T-helper 9 cell (primary cell): Measurements from ENCODE around the gene SPDYE9.
"Not testable (repeated sequence)": the region's sequence is repeated elsewhere in the genome, so short reads cannot be mapped to it uniquely, and the experiment has no call there.

Experiments used
- DNase-seq: peaks from one replicate; pipeline ENCODE4 v3.0.0-alpha.2; 2020
- total RNA-seq, 2 donors: gene quantifications; one replicate each; lab custom pipeline; 2026; lab: John Stamatoyannopoulos, UW

Gene SPDYE9
- total RNA-seq: 0 reads per million in 2 donors

- not testable (repeated sequence) for DNase-seq
Measured at GRCh38 chr7:73085938-73086337, at the start of gene SPDYE9. SPDYE9 (minus strand) TSS chr7:73086038; CDS start chr7:73084238, 1,800 bp downstream.

GRCh38 chr7:73134866-73135265, 49.0 kb upstream of the SPDYE9 start:
- not testable (repeated sequence) for DNase-seq

- DNase-seq: not testable (repeated sequence)
Measured at GRCh38 chr7:73132651-73133217, 46.9 kb upstream of the SPDYE9 start.

GRCh38 chr7:73130612-73131011, 44.8 kb upstream of the SPDYE9 start:
- DNase-seq: not testable (repeated sequence)

GRCh38 chr7:73124126-73124525, 38.3 kb upstream of the SPDYE9 start:
- DNase-seq: not testable (repeated sequence)

GRCh38 chr7:73122778-73123447, 37.1 kb upstream of the SPDYE9 start:
- not testable (repeated sequence) for DNase-seq

GRCh38 chr7:73118155-73118554, 32.3 kb upstream of the SPDYE9 start:
- DNase-seq: not testable (repeated sequence)

- not testable (repeated sequence) for DNase-seq
Measured at GRCh38 chr7:73057811-73058210, 28.0 kb downstream of the SPDYE9 start, which contains the start of gene SPDYE11. SPDYE11 (minus strand) TSS chr7:73057911; CDS start chr7:73056111, 1,800 bp downstream.

GRCh38 chr7:73029666-73030065, 56.2 kb downstream of the SPDYE9 start, which contains the start of gene SPDYE8:
SPDYE8 (minus strand) TSS chr7:73029766; CDS start chr7:73027966, 1,800 bp downstream.
- not testable (repeated sequence) for DNase-seq
